Retinal pigment epithelial cell (primary cell): ENCODE measurements around the gene C1orf210.

Experiments
- DNase-seq: peaks from one replicate; pipeline ENCODE4 v3.0.0-alpha.2; 2010; ENCODE audit warnings: low read depth
- H3K4me3 ChIP-seq: 2 replicates; pipeline ENCODE4 v1.5.1; 2011; ENCODE audit warnings: mild to moderate bottlenecking, low read length, control low read depth, moderate library complexity
- TF ChIP-seq, protein P1 (sequence below): conservative IDR thresholded peaks from 2 replicates; pipeline ENCODE4 v1.5.1; 2011; ENCODE audit warnings: low read depth, low read length, control low read depth, inconsistent platforms

Gene C1orf210

DNA sequence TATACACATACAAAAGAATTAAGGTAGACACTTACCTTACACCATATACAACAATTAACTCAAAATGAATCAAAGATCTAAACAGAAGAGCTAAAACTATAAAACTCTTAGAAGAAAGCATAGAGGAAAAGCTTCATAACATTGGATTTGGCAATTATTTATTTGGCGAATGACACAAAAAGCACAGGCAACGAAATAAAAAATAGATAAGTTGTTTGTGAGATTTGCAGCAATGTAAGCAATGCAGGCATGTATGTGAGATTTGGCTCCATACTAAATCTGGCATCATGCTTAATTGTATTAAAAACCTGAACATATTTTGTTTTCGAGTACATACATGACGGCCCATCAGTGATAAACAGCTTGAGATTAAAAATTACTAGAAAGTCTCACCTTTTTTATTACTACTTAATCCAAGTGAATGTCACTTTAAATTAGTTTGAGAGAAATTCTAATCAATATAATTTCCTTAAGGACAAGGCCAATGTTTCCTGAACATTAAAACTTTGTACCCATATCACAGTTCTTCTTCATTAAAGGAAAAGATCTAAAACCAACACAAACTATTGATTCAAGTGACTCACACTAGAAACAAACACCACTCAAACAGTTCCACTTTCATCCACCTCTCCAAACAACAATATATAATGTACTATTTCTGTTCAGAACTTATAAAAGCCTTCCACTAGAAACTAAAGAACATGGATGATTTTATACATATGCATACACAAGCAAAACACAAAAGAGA, 38.7 kb downstream of the C1orf210 start:
- H3K4me3 ChIP-seq = no peak overlapping the region
- no peak for DNase-seq
- TF ChIP-seq, protein P1, sequence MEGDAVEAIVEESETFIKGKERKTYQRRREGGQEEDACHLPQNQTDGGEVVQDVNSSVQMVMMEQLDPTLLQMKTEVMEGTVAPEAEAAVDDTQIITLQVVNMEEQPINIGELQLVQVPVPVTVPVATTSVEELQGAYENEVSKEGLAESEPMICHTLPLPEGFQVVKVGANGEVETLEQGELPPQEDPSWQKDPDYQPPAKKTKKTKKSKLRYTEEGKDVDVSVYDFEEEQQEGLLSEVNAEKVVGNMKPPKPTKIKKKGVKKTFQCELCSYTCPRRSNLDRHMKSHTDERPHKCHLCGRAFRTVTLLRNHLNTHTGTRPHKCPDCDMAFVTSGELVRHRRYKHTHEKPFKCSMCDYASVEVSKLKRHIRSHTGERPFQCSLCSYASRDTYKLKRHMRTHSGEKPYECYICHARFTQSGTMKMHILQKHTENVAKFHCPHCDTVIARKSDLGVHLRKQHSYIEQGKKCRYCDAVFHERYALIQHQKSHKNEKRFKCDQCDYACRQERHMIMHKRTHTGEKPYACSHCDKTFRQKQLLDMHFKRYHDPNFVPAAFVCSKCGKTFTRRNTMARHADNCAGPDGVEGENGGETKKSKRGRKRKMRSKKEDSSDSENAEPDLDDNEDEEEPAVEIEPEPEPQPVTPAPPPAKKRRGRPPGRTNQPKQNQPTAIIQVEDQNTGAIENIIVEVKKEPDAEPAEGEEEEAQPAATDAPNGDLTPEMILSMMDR = no peak

DNA sequence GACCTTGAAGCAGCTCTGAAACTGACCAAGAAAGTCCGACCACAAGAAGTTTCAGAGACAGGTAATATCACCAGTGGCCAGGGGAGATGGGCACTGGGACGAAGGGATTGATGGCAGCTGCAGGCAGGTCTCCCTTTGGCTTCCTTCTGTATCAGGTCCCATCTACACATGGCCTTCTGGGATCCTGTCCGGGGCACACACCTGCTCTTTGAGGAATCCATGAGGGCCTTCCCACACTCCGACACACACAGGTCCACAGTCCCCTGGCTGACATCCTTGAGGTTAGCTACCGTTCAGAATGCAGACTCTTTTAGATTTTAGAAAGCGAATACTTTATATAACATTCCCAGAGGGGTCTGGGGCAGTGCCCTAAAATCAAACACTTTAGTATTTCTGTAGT, 42.1 kb downstream of the C1orf210 start:
- no peak for DNase-seq
- TF ChIP-seq, protein P1 = no peak
- H3K4me3 ChIP-seq = no peak overlapping the region

DNA sequence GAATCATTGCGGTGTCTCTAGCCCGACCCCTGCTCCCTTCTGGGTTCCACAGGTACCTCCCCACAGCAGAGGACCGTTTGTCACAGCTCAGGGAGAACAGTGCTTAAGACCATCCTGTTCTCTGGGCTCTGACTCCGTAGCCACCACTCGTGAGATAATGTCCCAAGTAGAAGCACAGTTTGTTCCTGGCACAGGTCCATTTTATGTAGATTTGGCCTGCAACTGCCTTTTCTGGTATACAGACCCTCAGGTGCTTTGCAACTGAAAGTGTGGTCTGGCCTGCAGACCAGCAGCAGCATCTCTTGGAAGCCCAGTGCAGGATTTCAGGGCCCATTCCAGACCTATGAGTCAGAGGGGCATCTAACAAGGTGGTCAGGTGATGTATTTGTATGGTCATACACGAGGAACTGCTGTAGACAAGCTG, 44.0 kb downstream of the C1orf210 start:
- H3K4me3 ChIP-seq = no peak overlapping the region
- TF ChIP-seq, protein P1 = no peak
- peak; percentile 60 for DNase-seq

DNA sequence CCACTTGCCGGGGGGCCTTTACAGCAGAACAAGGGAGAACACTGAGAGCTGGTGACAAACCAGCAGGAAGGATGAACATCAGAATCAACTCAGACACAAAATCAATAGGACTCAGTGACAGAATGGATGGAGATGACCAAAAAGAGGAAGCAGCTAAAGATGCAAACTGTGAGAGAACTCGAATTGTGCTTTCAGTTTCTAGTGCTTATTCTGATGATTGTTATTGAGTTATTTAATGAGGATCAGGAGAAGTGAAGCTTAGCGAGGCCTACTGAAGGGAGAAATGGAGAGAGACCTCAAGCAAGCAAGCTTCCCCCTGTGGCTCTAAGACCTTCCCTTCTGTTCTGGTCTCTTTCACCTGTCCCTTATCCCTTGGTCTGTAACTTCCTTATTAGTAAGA, 45.9 kb downstream of the C1orf210 start:
- no peak overlapping the region for H3K4me3 ChIP-seq
- TF ChIP-seq, protein P1 = no peak
- no peak for DNase-seq

GRCh38 chr1:43238991-43239469, 46.4 kb downstream of the C1orf210 start:
- no peak overlapping the region for H3K4me3 ChIP-seq
- no peak for DNase-seq

DNA sequence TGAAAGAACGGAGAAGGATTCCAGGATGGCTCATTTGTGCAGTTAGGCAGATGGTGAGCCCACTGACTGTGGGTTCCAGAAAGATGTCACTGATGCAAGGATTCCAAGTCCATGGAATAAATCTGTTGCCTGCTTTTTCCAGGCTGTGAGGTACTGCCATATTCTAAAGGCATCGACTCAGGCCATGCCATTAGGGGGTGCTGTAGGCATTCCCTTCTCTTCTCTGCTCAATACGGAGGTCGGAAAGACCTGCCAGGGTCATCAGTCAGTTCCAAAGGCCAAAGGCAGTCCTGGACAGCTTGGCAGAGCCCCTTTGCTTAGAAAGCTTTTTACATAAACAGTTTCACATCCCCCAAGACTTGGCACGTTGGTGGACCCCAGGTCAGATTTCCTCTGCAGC, 47.3 kb downstream of the C1orf210 start:
- DNase-seq = no peak
- TF ChIP-seq, protein P1 = peak; percentile 88
- no peak overlapping the region for H3K4me3 ChIP-seq

More at GRCh38 chr1:43238991-43239469, 46.4 kb downstream of the C1orf210 start:
- TF ChIP-seq, protein P1 = no peak

DNA sequence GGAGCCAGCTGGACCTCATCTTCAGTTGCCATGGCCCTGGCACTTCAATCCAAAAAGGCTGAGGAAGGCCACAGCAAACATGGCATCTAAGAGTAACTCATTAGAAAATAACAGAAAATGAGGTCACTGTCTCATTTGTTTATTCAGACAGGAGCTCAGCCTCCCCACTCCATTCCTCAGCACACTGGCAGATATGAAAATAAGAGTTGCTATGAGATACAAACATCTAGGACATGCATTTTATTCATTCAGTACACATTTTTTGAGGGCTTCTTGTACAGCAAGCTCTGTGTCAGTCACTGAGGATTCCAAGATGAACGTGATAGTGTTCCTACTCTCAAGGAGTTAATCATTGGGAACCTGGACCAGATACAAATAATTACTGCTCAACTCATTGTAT, 48.3 kb downstream of the C1orf210 start:
- H3K4me3 ChIP-seq = no peak overlapping the region
- TF ChIP-seq, protein P1 = no peak
- no peak for DNase-seq
